LNCaP clone FGC (cell line): ENCODE data around the gene SALL1.

Experiments
- DNase-seq: peaks from one replicate; pipeline ENCODE4 v3.0.0-alpha.2; 2011; ENCODE audit warnings: low read depth
- H3K4me3 ChIP-seq: 2 replicates; pipeline ENCODE4 v1.5.1; 2011; ENCODE audit warnings: mild to moderate bottlenecking, low read depth, low read length, control low read depth
- CTCF ChIP-seq: IDR thresholded peaks from 2 replicates; pipeline ENCODE4 v1.5.1; 2012; ENCODE audit warnings: mild to moderate bottlenecking; ENCODE audit not compliant: control insufficient read depth, insufficient read depth; ENCODE audit errors: extremely low read depth

SALL1 gene

GRCh38 chr16:51154271-51155171 lies 3.5 kb upstream of the SALL1 start:
- H3K4me3 ChIP-seq, result no peak overlapping the region
- DNase-seq, result no peak
- no peak for TF ChIP-seq CTCF

GRCh38 chr16:51153577-51154031 lies 2.5 kb upstream of the SALL1 start:
- no peak for DNase-seq
- TF ChIP-seq CTCF, result no peak
- H3K4me3 ChIP-seq, result no peak overlapping the region

GRCh38 chr16:51152691-51153576 lies 1.9 kb upstream of the SALL1 start:
- H3K4me3 ChIP-seq, result no peak overlapping the region
- TF ChIP-seq CTCF, result no peak
- DNase-seq, result no peak

GRCh38 chr16:51151961-51152663 lies 1.0 kb upstream of the SALL1 start:
- DNase-seq, result no peak
- no peak overlapping the region for H3K4me3 ChIP-seq
- no peak for TF ChIP-seq CTCF

GRCh38 chr16:51151435-51151960 lies 428 bp upstream of the SALL1 start:
- H3K4me3 ChIP-seq, result no peak overlapping the region
- TF ChIP-seq CTCF, result no peak
- no peak for DNase-seq

GRCh38 chr16:51150165-51150887 lies 744 bp downstream of the SALL1 start:
- TF ChIP-seq CTCF, result no peak
- no peak overlapping the region for H3K4me3 ChIP-seq
- no peak for DNase-seq
